ENCODE results near the gene RAB10. TPM values are rescaled to one million over a fixed set of nuclear protein-coding genes. Genes with fewer than 3 reads are reported as not detected.

Gene RAB10
- total and polyA plus RNA-seq, 3 donors from 2014 or later: 74.8 to 112 (median 96.8) TPM

DNA sequence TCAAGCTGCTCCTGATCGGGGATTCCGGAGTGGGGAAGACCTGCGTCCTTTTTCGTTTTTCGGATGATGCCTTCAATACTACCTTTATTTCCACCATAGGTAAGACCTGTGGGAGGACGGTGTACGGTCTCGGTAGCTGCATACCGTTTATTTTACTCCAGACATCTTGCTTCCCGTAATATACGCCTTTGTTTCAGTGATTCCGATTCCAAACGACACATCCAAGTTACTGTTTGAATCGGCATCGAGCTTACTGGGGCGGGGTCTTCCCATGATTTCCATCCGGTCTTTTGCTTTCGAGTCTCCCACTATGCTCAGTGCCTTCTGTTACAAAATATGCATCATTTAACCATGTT is 731 bp downstream of the RAB10 start:
- Histone ChIP-seq H3K27ac (peak overlapping the region; percentile 96 to 98), H3K36me3 (ENCODE audit: low read depth, missing control alignments) (no peaks in the 10 kb centered on the region), H3K4me1 (peaks cover 15% of the 10 kb centered on the region), H3K4me3 (peak overlapping the region; percentile 93 to 96), H3K27me3 (no peaks in the 10 kb centered on the region), H3K9me3 (no peaks in the 10 kb centered on the region)
- intact Hi-C loops (cut with DNase I; ENCODE audit: low total_unique reads): no loop called here
- 1% methylated on average over 18 of the region's 18 CpGs for WGBS, 2 donors
- TF ChIP-seq POLR2A (IDR thresholded peaks at IDR 0.05) (no peak), CTCF (IDR thresholded peaks at IDR 0.05) (no peak)
- no peak for DNase-seq

- no peaks in the 10 kb centered on the region for H3K27me3 ChIP-seq
- peak; percentile 50 for DNase-seq
- intact Hi-C loops (cut with DNase I; ENCODE audit: low total_unique reads): no loop called here
- peak overlapping the region; percentile 96 to 98 for H3K27ac ChIP-seq
- no peaks in the 10 kb centered on the region for H3K36me3 ChIP-seq (ENCODE audit: low read depth, missing control alignments)
- peak overlapping the region; percentile 93 to 96 for H3K4me3 ChIP-seq
- H3K4me1 ChIP-seq: peaks cover 15% of the 10 kb centered on the region
- 4 to 5% methylated on average over 12 of the region's 12 CpGs for WGBS, 2 donors
- TF ChIP-seq POLR2A (IDR thresholded peaks at IDR 0.05) (no peak), CTCF (IDR thresholded peaks at IDR 0.05) (no peak)
- no peaks in the 10 kb centered on the region for H3K9me3 ChIP-seq
Observed at GRCh38 chr2:26035090-26035743, 1.3 kb downstream of the RAB10 start.

- TF ChIP-seq CTCF (IDR thresholded peaks at IDR 0.05) (no peak), POLR2A (IDR thresholded peaks at IDR 0.05) (no peak)
- intact Hi-C loops (cut with DNase I; ENCODE audit: low total_unique reads): no loop called here
- Histone ChIP-seq H3K36me3 (ENCODE audit: low read depth, missing control alignments) (no peaks in the 10 kb centered on the region), H3K27me3 (no peaks in the 10 kb centered on the region), H3K27ac (no peak overlapping the region), H3K4me1 (peaks cover 20% of the 10 kb centered on the region), H3K4me3 (no peak overlapping the region), H3K9me3 (no peaks in the 10 kb centered on the region)
- no peak for DNase-seq
- WGBS, 2 donors: 71 to 87% methylated on average over 9 of the region's 9 CpGs
Observed at GRCh38 chr2:26039603-26040323, 5.9 kb downstream of the RAB10 start.

DNA sequence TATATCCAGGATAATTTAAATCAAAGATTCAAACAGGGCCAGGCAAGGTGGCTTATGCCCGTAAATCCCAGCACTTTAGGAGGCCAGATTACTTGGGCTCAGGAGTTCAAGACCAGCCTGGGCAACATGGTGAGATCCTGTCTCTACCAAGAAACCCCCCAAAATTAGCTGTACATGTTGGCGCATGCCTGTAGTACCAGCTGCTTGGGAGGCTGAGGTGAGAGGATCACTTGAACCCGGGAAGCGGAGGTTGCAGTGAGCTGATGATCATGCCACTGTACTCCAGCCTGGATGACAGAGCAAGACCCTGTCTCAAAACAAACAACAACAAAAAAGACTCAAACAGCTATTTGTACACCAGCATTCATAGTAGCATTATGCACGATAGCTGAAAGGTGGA is 9.2 kb downstream of the RAB10 start:
- Histone ChIP-seq H3K4me1 (peaks cover 9% of the 10 kb centered on the region), H3K4me3 (no peak overlapping the region), H3K36me3 (ENCODE audit: low read depth, missing control alignments) (no peaks in the 10 kb centered on the region), H3K9me3 (no peaks in the 10 kb centered on the region), H3K27me3 (no peaks in the 10 kb centered on the region), H3K27ac (no peak overlapping the region)
- 92 to 96% methylated on average over 5 of the region's 5 CpGs for WGBS, 2 donors
- DNase-seq: no peak
- TF ChIP-seq CTCF (IDR thresholded peaks at IDR 0.05): no peak
- TF ChIP-seq POLR2A (IDR thresholded peaks at IDR 0.05): no peak
- intact Hi-C loops (cut with DNase I; ENCODE audit: low total_unique reads): no loop called here
